ENCODE measurements around the gene APMAP.

- TF ChIP-seq CTCF (IDR thresholded peaks at IDR 0.05 in 2 of 3, conservative IDR thresholded peaks at IDR 0.05 in 1 of 3; ENCODE audit: borderline replicate concordance in 1 of 3, insufficient read depth in 1 of 3, low read depth in 2 of 3, low read length in 2 of 3) (no peak), EGR1 (IDR thresholded peaks at IDR 0.05; ENCODE audit: low read depth) (no peak), REST (IDR thresholded peaks at IDR 0.05; ENCODE audit: low read depth) (no peak), RAD21 (IDR thresholded peaks at IDR 0.05; ENCODE audit: low read depth) (no peak), POLR2A (IDR thresholded peaks at IDR 0.05; ENCODE audit: borderline replicate concordance, extremely low read depth, insufficient read depth, insufficient read length) (no peak), POLR2AphosphoS5 (IDR thresholded peaks at IDR 0.05; ENCODE audit: low read depth, low read length) (no peak), MAX (IDR thresholded peaks at IDR 0.05) (no peak), SRF (IDR thresholded peaks at IDR 0.05; ENCODE audit: low read depth) (no peak), ZNF274 (IDR thresholded peaks at IDR 0.05; ENCODE audit: low read depth, low read length) (no peak), ELF1 (IDR thresholded peaks at IDR 0.05; ENCODE audit: borderline replicate concordance, low read depth) (no peak), FOSL1 (IDR thresholded peaks at IDR 0.05; ENCODE audit: low read depth) (no peak), EZH2phosphoT487 (IDR thresholded peaks at IDR 0.05; ENCODE audit: borderline replicate concordance) (no peak)
These were observed 16.9 kb upstream of the APMAP start for GRCh38 chr20:25009218-25010145.
